GM12878 (cell line): ENCODE results near the gene C17orf58. TPM values are rescaled to one million over a fixed set of nuclear protein-coding genes. Genes with fewer than 3 reads are reported as not detected.

Source experiments
- BCL3 ChIP-seq: IDR thresholded peaks from 2 replicates; pipeline ENCODE4 v1.6.1; 2011; ENCODE audit warnings: borderline replicate concordance, low read depth, mild to moderate bottlenecking, moderate library complexity, low read length; ENCODE audit not compliant: insufficient read depth, poor library complexity, severe bottlenecking
- BHLHE40 ChIP-seq, 2 experiments: fragments of 450-650 bp in 1 of 2; IDR thresholded peaks; 2 replicates each; pipeline ENCODE4 v1.6.1; 2011 to 2017; ENCODE audit warnings: low read depth in 2 of 2, borderline replicate concordance in 1 of 2, improper control_type of control experiment in 1 of 2, low read length in 1 of 2, mild to moderate bottlenecking in 1 of 2
- CEBPZ ChIP-seq: fragments of 150-350 bp; IDR thresholded peaks from 2 replicates; pipeline ENCODE4 v1.6.1; 2016; ENCODE audit warnings: low read depth, low read length
- CTCF ChIP-seq, 3 experiments: IDR thresholded peaks in 2 of 3; conservative IDR thresholded peaks in 1 of 3; 2 replicates each; pipeline ENCODE4 v1.5.1; 2011; ENCODE audit warnings: low read depth in 3 of 3, low read length in 3 of 3, mild to moderate bottlenecking in 3 of 3, control low read depth in 2 of 3, moderate library complexity in 2 of 3, inconsistent platforms in 1 of 3, mixed read lengths in 1 of 3; ENCODE audit not compliant: control insufficient read depth in 2 of 3, insufficient read depth in 1 of 3; ENCODE audit errors: extremely low read depth in 1 of 3
- HDAC6 ChIP-seq: fragments of 200-600 bp; sonication (generic); IDR thresholded peaks from one replicate; pipeline ENCODE4 v1.8.0; 2017; ENCODE audit warnings: antibody characterized with exemption; ENCODE audit not compliant: unreplicated experiment
- IRF5 ChIP-seq: fragments of 450-650 bp; IDR thresholded peaks from 2 replicates; pipeline ENCODE4 v1.6.1; 2017; ENCODE audit warnings: borderline replicate concordance
- MTA3 ChIP-seq: IDR thresholded peaks from 2 replicates; pipeline ENCODE4 v1.6.1; 2012; ENCODE audit warnings: low read length, inconsistent platforms, borderline replicate concordance
- MXI1 ChIP-seq: fragments of 150-350 bp; IDR thresholded peaks from 2 replicates; pipeline ENCODE4 v1.6.1; 2011; ENCODE audit warnings: low read depth, mild to moderate bottlenecking, inconsistent platforms, low read length, improper control_type of control experiment
- MYC ChIP-seq: IDR thresholded peaks from 2 replicates; pipeline ENCODE4 v1.6.1; 2011; ENCODE audit warnings: mild to moderate bottlenecking, low read length, moderate library complexity, inconsistent platforms; ENCODE audit not compliant: insufficient read depth, insufficient replicate concordance, insufficient read length, severe bottlenecking
- NFYA ChIP-seq: IDR thresholded peaks from 2 replicates; pipeline ENCODE4 v1.6.1; 2011; ENCODE audit warnings: low read depth, mild to moderate bottlenecking, low read length, improper control_type of control experiment, borderline replicate concordance
- NKRF ChIP-seq: fragments of 450-650 bp; conservative IDR thresholded peaks from 2 replicates; pipeline ENCODE4 v1.6.1; 2017; ENCODE audit warnings: mild to moderate bottlenecking, moderate library complexity
- NR2F1 ChIP-seq: fragments of 450-650 bp; conservative IDR thresholded peaks from 2 replicates; pipeline ENCODE4 v1.6.1; 2017; ENCODE audit warnings: mild to moderate bottlenecking
- RAD21 ChIP-seq: IDR thresholded peaks from 2 replicates; pipeline ENCODE4 v1.6.1; 2011; ENCODE audit warnings: mild to moderate bottlenecking, low read depth, low read length, moderate library complexity; ENCODE audit not compliant: insufficient read depth
- SMC3 ChIP-seq: IDR thresholded peaks from 2 replicates; pipeline ENCODE4 v1.6.1; 2011; ENCODE audit warnings: low read length, improper control_type of control experiment, borderline replicate concordance
- SPI1 ChIP-seq: IDR thresholded peaks from 2 replicates; pipeline ENCODE4 v1.6.1; 2011; ENCODE audit warnings: low read depth, mild to moderate bottlenecking, low read length, moderate library complexity, borderline replicate concordance; ENCODE audit not compliant: insufficient read depth
- STAT3 ChIP-seq: IDR thresholded peaks from 2 replicates; pipeline ENCODE4 v1.6.1; 2011; ENCODE audit warnings: low read depth, low read length, improper control_type of control experiment
- TBL1XR1 ChIP-seq: IDR thresholded peaks from 2 replicates; pipeline ENCODE4 v1.6.1; 2012; ENCODE audit warnings: low read depth, low read length, improper control_type of control experiment
- TCF12 ChIP-seq: IDR thresholded peaks from 2 replicates; pipeline ENCODE4 v1.6.1; 2011; ENCODE audit warnings: low read depth, mild to moderate bottlenecking, low read length
- TCF7 ChIP-seq: IDR thresholded peaks from 2 replicates; pipeline ENCODE4 v1.6.1; 2014; ENCODE audit warnings: antibody characterized with exemption, borderline replicate concordance
- ZNF622 ChIP-seq: fragments of 450-650 bp; IDR thresholded peaks from 2 replicates; pipeline ENCODE4 v1.6.1; 2017; ENCODE audit warnings: mild to moderate bottlenecking, inconsistent platforms
- polyA plus RNA-seq, 11 experiments: library from polyadenylated mRNA; depleted of rRNA in 4 of 11; unstranded in 6 of 11; stranded (reverse) in 5 of 11; fragments of >200 nt; fragmentation: Nextera tagmentation in 4 of 11; fragmentation: Illumina TruSeq in 1 of 11; extraction: Ambion mirVana in 4 of 11; extraction: Trizol in 1 of 11; gene quantifications; 1 replicate in 1 of 11; 2 replicates in 10 of 11; pipeline versions ENCODE4 v1.2.1 to v1.2.3, GENCODE V29; 2011 to 2016; ENCODE audit warnings: inconsistent platforms in 2 of 11, missing spikeins in 2 of 11, low read depth in 1 of 11
- total RNA-seq, 4 experiments: library from RNA; depleted of rRNA in 3 of 4; stranded (reverse); fragments of >200 nt in 3 of 4; fragmentation: Illumina TruSeq in 1 of 4; extraction: Trizol in 1 of 4; gene quantifications; 2 replicates each; pipeline versions ENCODE4 v1.2.1 to v1.2.3, GENCODE V29; 2013 to 2021

The C17orf58 gene
- total and polyA plus RNA-seq, 10 of the 15 experiments (the other 5 are each of a cell fraction or from before 2014, with no cell fraction given) = 3.3 to 12.3 (median 6.2) TPM

GRCh38 chr17:68011199-68011665, 15.0 kb upstream of the C17orf58 start (continued):
- no peak for TF ChIP-seq MTA3
- no peak for TF ChIP-seq TBL1XR1
- TF ChIP-seq RAD21 = peak; percentile 37; the same call in 1 of the 2 replicates
- TF ChIP-seq NKRF = no peak
- no peak for TF ChIP-seq MYC
- no peak for TF ChIP-seq BCL3
- TF ChIP-seq SMC3 = peak; percentile 33; the same call in 1 of the 2 replicates
- TF ChIP-seq TCF7 = no peak
- no peak for TF ChIP-seq ZNF622
- peak; percentile 59 to 83 (median 80) for TF ChIP-seq CTCF (IDR thresholded peaks at IDR 0.05 in 2 of 3, conservative IDR thresholded peaks at IDR 0.05 in 1 of 3; ENCODE audit: control insufficient read depth in 2 of 3, extremely low read depth in 1 of 3, insufficient read depth in 1 of 3, low read depth in 3 of 3, low read length in 3 of 3)
- TF ChIP-seq TCF12 = no peak
- TF ChIP-seq BHLHE40 (IDR thresholded peaks at IDR 0.05; ENCODE audit: borderline replicate concordance in 1 of 2, low read depth in 2 of 2, low read length in 1 of 2) = no peak
- TF ChIP-seq CEBPZ = no peak
- TF ChIP-seq MXI1 = no peak
- TF ChIP-seq HDAC6 = no peak
- TF ChIP-seq NR2F1 = peak; percentile 71
- TF ChIP-seq NFYA = no peak
- TF ChIP-seq SPI1 = no peak
- TF ChIP-seq STAT3 = no peak
- TF ChIP-seq IRF5 = no peak
